Fibroblast of the aortic adventitia (primary cell): ENCODE data around the gene SPRING1. TPM values are rescaled to one million over a fixed set of nuclear protein-coding genes. Genes with fewer than 3 reads are reported as not detected.

Source experiments
- DNase-seq: peaks from one replicate; pipeline ENCODE4 v3.0.0-alpha.2; 2010; ENCODE audit warnings: low read depth
- H3K4me3 ChIP-seq: 2 replicates; pipeline ENCODE4 v1.5.1; 2011; ENCODE audit warnings: low read depth, mild to moderate bottlenecking, control low read depth, low read length, moderate library complexity
- total RNA-seq: library from RNA; depleted of rRNA; stranded (reverse); fragments of >200 nt; gene quantifications from 2 replicates; pipeline ENCODE4 v1.2.3, GENCODE V29; 2012; ENCODE audit warnings: low replicate concordance
- TF ChIP-seq, protein P1 (sequence below): IDR thresholded peaks from 2 replicates; pipeline ENCODE4 v1.5.1; 2011; ENCODE audit warnings: mild to moderate bottlenecking, low read length, control low read depth, inconsistent platforms; ENCODE audit not compliant: insufficient read depth

Gene SPRING1
- total RNA-seq, 1 donor, result 24.4 TPM

GRCh38 chr12:116727891-116728290, 10.0 kb downstream of the SPRING1 start:
- TF ChIP-seq, protein P1, sequence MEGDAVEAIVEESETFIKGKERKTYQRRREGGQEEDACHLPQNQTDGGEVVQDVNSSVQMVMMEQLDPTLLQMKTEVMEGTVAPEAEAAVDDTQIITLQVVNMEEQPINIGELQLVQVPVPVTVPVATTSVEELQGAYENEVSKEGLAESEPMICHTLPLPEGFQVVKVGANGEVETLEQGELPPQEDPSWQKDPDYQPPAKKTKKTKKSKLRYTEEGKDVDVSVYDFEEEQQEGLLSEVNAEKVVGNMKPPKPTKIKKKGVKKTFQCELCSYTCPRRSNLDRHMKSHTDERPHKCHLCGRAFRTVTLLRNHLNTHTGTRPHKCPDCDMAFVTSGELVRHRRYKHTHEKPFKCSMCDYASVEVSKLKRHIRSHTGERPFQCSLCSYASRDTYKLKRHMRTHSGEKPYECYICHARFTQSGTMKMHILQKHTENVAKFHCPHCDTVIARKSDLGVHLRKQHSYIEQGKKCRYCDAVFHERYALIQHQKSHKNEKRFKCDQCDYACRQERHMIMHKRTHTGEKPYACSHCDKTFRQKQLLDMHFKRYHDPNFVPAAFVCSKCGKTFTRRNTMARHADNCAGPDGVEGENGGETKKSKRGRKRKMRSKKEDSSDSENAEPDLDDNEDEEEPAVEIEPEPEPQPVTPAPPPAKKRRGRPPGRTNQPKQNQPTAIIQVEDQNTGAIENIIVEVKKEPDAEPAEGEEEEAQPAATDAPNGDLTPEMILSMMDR, result no peak

DNA sequence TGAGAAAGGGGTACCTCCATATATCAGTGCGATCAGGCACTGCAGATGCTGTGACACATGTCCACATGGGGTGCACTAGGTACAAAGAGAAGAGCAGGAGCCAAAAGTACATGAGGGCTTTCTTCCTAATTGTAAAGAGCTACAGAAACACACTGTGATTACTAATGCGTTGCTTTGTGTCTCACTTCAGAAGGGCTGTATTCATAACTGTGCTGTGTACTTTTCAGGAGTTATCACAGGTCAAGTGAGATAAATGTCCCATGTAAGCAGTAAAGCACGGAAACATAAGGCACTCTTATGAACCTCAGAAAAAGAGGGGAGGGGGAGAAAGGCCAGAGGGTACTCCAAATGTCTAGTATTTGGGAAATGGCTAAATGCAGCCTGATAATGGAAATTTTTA, 10.6 kb downstream of the SPRING1 start:
- no peak overlapping the region for H3K4me3 ChIP-seq
- TF ChIP-seq, protein P1, result no peak
- DNase-seq, result no peak

More at GRCh38 chr12:116727891-116728290, 10.0 kb downstream of the SPRING1 start:
- H3K4me3 ChIP-seq, result no peak overlapping the region
- no peak for DNase-seq

- TF ChIP-seq, protein P1, result no peak
- H3K4me3 ChIP-seq, result no peak overlapping the region
- DNase-seq, result no peak
Measured at GRCh38 chr12:116726694-116727093, 11.2 kb downstream of the SPRING1 start.

DNA sequence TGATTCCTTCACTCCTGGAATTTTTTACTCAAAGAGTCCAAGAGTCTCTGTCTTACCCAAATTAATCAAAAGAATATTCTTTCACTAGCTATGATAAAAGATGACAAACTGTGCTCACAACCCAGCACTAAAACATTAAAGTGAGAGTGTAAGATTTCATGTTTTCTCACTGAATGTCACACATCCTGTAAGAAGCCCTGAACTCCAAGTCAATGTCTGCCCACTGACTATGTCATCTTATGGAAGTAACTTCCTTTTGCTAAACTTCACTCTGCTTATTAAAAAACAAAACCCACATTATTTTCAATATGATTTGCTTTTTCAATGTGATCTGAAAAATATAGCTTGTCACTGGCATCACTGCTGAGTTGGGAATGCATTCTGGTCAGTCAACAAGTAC, 15.6 kb downstream of the SPRING1 start:
- TF ChIP-seq, protein P1, result no peak
- DNase-seq, result no peak
- no peak overlapping the region for H3K4me3 ChIP-seq

DNA sequence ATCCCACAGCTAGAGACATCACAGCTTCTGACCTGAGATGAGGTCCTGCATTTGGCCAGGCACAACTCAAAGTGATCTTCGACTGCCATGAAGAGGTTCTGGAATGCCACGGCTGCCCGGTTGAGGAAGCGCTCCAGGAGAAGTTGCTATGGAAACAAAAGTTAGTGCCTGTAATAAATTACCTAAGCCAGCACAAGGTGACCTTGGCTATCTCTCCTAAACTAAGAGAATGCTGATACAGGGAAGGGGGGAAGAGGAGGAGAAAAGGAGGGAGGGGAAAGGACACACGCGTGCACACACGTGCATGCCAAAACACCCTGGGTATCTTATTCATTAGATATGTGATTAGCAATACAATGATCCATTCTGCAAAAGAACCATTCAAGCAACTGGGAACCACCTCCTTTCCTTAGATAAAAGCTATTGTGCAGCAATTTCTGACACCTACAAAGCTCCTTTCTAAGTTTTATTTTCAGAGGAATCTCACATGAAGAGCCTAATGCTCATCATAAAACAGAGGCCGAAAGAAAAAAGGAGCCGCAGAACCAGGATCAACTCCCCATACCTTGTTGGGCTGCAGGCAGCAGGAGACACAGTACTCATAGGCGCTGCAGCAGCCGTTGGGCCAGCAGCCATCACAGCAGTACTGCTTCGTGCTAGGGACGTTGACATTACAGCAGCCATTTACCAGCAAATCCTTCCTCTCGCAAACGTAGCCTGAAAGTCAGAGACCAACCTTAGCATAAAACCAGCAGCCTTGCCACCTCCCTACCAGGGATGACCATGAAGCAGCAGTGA, 17.9 kb downstream of the SPRING1 start:
- DNase-seq, result no peak
- no peak overlapping the region for H3K4me3 ChIP-seq
- TF ChIP-seq, protein P1, result no peak

- TF ChIP-seq, protein P1, result no peak
- no peak overlapping the region for H3K4me3 ChIP-seq
- DNase-seq, result peak; percentile 63
Measured at GRCh38 chr12:116718655-116719454, 19.0 kb downstream of the SPRING1 start.
